GM23338 (cell line): ENCODE measurements around the gene ZNF121. TPM values are rescaled to one million over a fixed set of nuclear protein-coding genes. Genes with fewer than 3 reads are reported as not detected.

Experiments used
- ATAC-seq: fragments of 200-7000 bp; cut with Tn5 transposase; 3 replicates; pipeline ENCODE4 v1.9.1; 2020
- DNase-seq: peaks from one replicate; pipeline ENCODE4 v3.0.0-alpha.2; 2015; ENCODE audit warnings: low spot score
- H2AFZ ChIP-seq: fragments of 200-600 bp; sonication (generic); 2 replicates; pipeline ENCODE4 v1.8.0; 2016; ENCODE audit warnings: antibody characterized with exemption, mild to moderate bottlenecking, moderate library complexity
- H3F3A ChIP-seq: fragments of 200-600 bp; sonication (generic); replicated peaks from 2 replicates; pipeline ENCODE4 v1.8.0; 2017; ENCODE audit warnings: antibody characterized with exemption, mixed run types, low read depth
- H3K27ac ChIP-seq: fragments of 200-600 bp; sonication (generic); 2 replicates; pipeline ENCODE4 v1.6.1; 2016; ENCODE audit warnings: low read depth
- H3K27me3 ChIP-seq: fragments of 200-600 bp; sonication (generic); 2 replicates; pipeline ENCODE4 v1.8.0; 2016; ENCODE audit warnings: mild to moderate bottlenecking, mixed run types, moderate library complexity; ENCODE audit not compliant: insufficient read depth
- H3K36me3 ChIP-seq: fragments of 200-600 bp; sonication (generic); 2 replicates; pipeline ENCODE4 v1.8.0; 2016; ENCODE audit warnings: mild to moderate bottlenecking; ENCODE audit not compliant: insufficient read depth
- H3K4me1 ChIP-seq: fragments of 200-600 bp; sonication (generic); 2 replicates; pipeline ENCODE4 v1.8.0; 2016; ENCODE audit warnings: mild to moderate bottlenecking, moderate library complexity; ENCODE audit not compliant: insufficient read depth
- H3K4me2 ChIP-seq: fragments of 200-600 bp; sonication (generic); 2 replicates; pipeline ENCODE4 v1.7.1; 2017; ENCODE audit warnings: mixed run types
- H3K4me3 ChIP-seq: fragments of 200-600 bp; sonication (generic); 2 replicates; pipeline ENCODE4 v1.6.1; 2016; ENCODE audit warnings: mixed run types
- H3K79me2 ChIP-seq: fragments of 200-600 bp; sonication (generic); replicated peaks from 2 replicates; pipeline ENCODE4 v1.8.0; 2017; ENCODE audit warnings: mild to moderate bottlenecking; ENCODE audit not compliant: insufficient read depth
- H3K9me2 ChIP-seq: fragments of 200-600 bp; sonication (generic); 2 replicates; pipeline ENCODE4 v1.8.0; 2017; ENCODE audit not compliant: insufficient read depth
- H4K20me1 ChIP-seq: fragments of 200-600 bp; sonication (generic); replicated peaks from 2 replicates; pipeline ENCODE4 v1.8.0; 2017; ENCODE audit warnings: mild to moderate bottlenecking; ENCODE audit not compliant: insufficient read depth
- H3K27ac Mint-ChIP-seq: 2 replicates; pipeline ENCODE4 v1.8.0; 2020; ENCODE audit warnings: inconsistent platforms, mild to moderate bottlenecking, moderate library complexity, mixed read lengths
- H3K27me3 Mint-ChIP-seq: 3 replicates; pipeline ENCODE4 v1.8.0; 2022; ENCODE audit warnings: low read depth, mild to moderate bottlenecking, moderate library complexity, mixed read lengths, inconsistent platforms; ENCODE audit not compliant: insufficient read depth, poor library complexity
- H3K36me3 Mint-ChIP-seq: 3 replicates; pipeline ENCODE4 v1.8.0; 2021; ENCODE audit warnings: low read depth, mild to moderate bottlenecking, inconsistent platforms, moderate library complexity, mixed read lengths
- H3K4me1 Mint-ChIP-seq: 3 replicates; pipeline ENCODE4 v1.8.0; 2020; ENCODE audit warnings: mild to moderate bottlenecking, inconsistent platforms, mixed read lengths
- H3K4me3 Mint-ChIP-seq: 3 replicates; pipeline ENCODE4 v1.8.0; 2021; ENCODE audit warnings: moderate library complexity, mild to moderate bottlenecking, inconsistent platforms, mixed read lengths
- H3K9me3 Mint-ChIP-seq: 3 replicates; pipeline ENCODE4 v1.8.0; 2020; ENCODE audit warnings: moderate library complexity, mild to moderate bottlenecking, inconsistent platforms, mixed read lengths
- CREB1 ChIP-seq: fragments of 250-450 bp; sonication (Bioruptor Pico); IDR thresholded peaks from 2 replicates; pipeline ENCODE4 v1.5.0; 2020; ENCODE audit warnings: low read depth, mild to moderate bottlenecking, moderate library complexity
- CTCF ChIP-seq, 2 experiments: fragments of 200-600 bp in 1 of 2; sonication (generic) in 1 of 2; conservative IDR thresholded peaks; 2 replicates each; pipeline versions ENCODE4 v1.5.1 to v1.6.1; 2016 to 2017; ENCODE audit warnings: antibody characterized with exemption in 2 of 2, low read depth in 2 of 2, mild to moderate bottlenecking in 2 of 2, moderate library complexity in 1 of 2
- ETS1 ChIP-seq: IDR thresholded peaks from 2 replicates; pipeline ENCODE4 v1.6.1; 2016; ENCODE audit warnings: antibody characterized with exemption
- EZH2phosphoT487 ChIP-seq: fragments of 200-600 bp; sonication (generic); IDR thresholded peaks from one replicate; pipeline ENCODE4 v1.8.1; 2018; ENCODE audit warnings: antibody characterized with exemption; ENCODE audit not compliant: unreplicated experiment
- NANOG ChIP-seq: IDR thresholded peaks from 2 replicates; pipeline ENCODE4 v1.6.1; 2016; ENCODE audit warnings: antibody characterized with exemption, borderline replicate concordance
- POLR2AphosphoS5 ChIP-seq: IDR thresholded peaks from 2 replicates; pipeline ENCODE4 v1.6.1; 2016; ENCODE audit warnings: antibody characterized with exemption, low read depth
- REST ChIP-seq: IDR thresholded peaks from one replicate; pipeline ENCODE4 v1.6.1; 2018; ENCODE audit warnings: antibody characterized with exemption; ENCODE audit not compliant: unreplicated experiment
- STAT1 ChIP-seq: IDR thresholded peaks from one replicate; pipeline ENCODE4 v1.6.1; 2016; ENCODE audit warnings: antibody characterized with exemption; ENCODE audit not compliant: unreplicated experiment
- ZNF331 ChIP-seq: fragments of 250-450 bp; sonication (Bioruptor Pico); IDR thresholded peaks from 2 replicates; pipeline ENCODE4 v1.5.0; 2020; ENCODE audit warnings: low read depth, mild to moderate bottlenecking, moderate library complexity
- ZNF462 ChIP-seq: fragments of 250-450 bp; sonication (Bioruptor Pico); IDR thresholded peaks from 2 replicates; pipeline ENCODE4 v1.5.0; 2020; ENCODE audit warnings: mild to moderate bottlenecking, moderate library complexity
- polyA plus RNA-seq: library from polyadenylated mRNA; unstranded; fragments of >200 nt; fragmentation: Nextera tagmentation; extraction: Ambion mirVana; gene quantifications from 2 replicates; pipeline ENCODE4 v1.2.1, GENCODE V29; 2016
- total RNA-seq: library from RNA; depleted of rRNA; stranded (reverse); fragments of >200 nt; shearing (Covaris generic); gene quantifications from 2 replicates; pipeline ENCODE4 v1.2.3, GENCODE V29; 2014

ZNF121 gene
- total and polyA plus RNA-seq, 2 experiments from 2014 or later: 50.8 to 252 TPM

GRCh38 chr19:9622531-9622930, 38.2 kb upstream of the ZNF121 start:
- H3K9me2 ChIP-seq: no peaks in the 10 kb centered on the region
- no peak overlapping the region for H3K4me3 ChIP-seq
- H3K4me3 Mint-ChIP-seq: peak overlapping the region; percentile 62
- peak overlapping the region; percentile 41; the same call in 1 of the 2 replicates for H3K4me2 ChIP-seq
- H3K27ac ChIP-seq: peak overlapping the region; percentile 83; the same call in 1 of the 2 replicates
- peaks cover 16% of the 10 kb centered on the region for H3K4me1 Mint-ChIP-seq
- peaks cover 20% of the 10 kb centered on the region for H3K4me1 ChIP-seq
- TF ChIP-seq NANOG: no peak
- TF ChIP-seq ZNF331 (CRISPR knock-in tag): no peak
- no peak for TF ChIP-seq CREB1
- TF ChIP-seq EZH2phosphoT487: no peak
- TF ChIP-seq ZNF462 (CRISPR knock-in tag): no peak
- no peak for TF ChIP-seq CTCF (conservative IDR thresholded peaks at IDR 0.05; ENCODE audit: low read depth in 2 of 2)
- no peak for TF ChIP-seq STAT1
- TF ChIP-seq ETS1: no peak
- no peak for TF ChIP-seq REST
- no peak for TF ChIP-seq POLR2AphosphoS5
- peaks cover 10% of the 10 kb centered on the region; the same call in 2 of the 3 replicates for H3K9me3 Mint-ChIP-seq
- H3K36me3 ChIP-seq: peaks cover 20% of the 10 kb centered on the region
- H4K20me1 ChIP-seq: no peaks in the 10 kb centered on the region; the same call in 1 of the 2 replicates
- no peak for DNase-seq
- peaks cover 45% of the 10 kb centered on the region for H3K36me3 Mint-ChIP-seq
- H3K27ac Mint-ChIP-seq: peak overlapping the region; percentile 84
- no peak overlapping the region for H2AFZ ChIP-seq
- no peaks in the 10 kb centered on the region for H3K27me3 ChIP-seq
- no peak for ATAC-seq
- H3K27me3 Mint-ChIP-seq: peaks cover 16% of the 10 kb centered on the region
- H3K79me2 ChIP-seq: peaks cover 38% of the 10 kb centered on the region
- H3F3A ChIP-seq: no peaks in the 10 kb centered on the region
